HepG2 (cell line): ENCODE data around the gene NFATC4. TPM values are rescaled to one million over a fixed set of nuclear protein-coding genes. Genes with fewer than 3 reads are reported as not detected.

Source experiments
- FOXK1 ChIP-seq: sonication (generic); formaldehyde crosslinking; IDR thresholded peaks from 2 replicates; pipeline ENCODE4 v1.4.0; 2020; ENCODE audit warnings: low read depth, missing genetic modification reagents, borderline replicate concordance
- FOXO1 ChIP-seq: sonication (generic); formaldehyde crosslinking; IDR thresholded peaks from 2 replicates; pipeline ENCODE4 v1.4.0; 2020; ENCODE audit warnings: missing genetic modification reagents
- HNRNPL ChIP-seq: fragments of 200-400 bp; formaldehyde crosslinking; IDR thresholded peaks from 2 replicates; pipeline ENCODE4 v1.6.1; 2017; ENCODE audit warnings: mild to moderate bottlenecking, low read depth, low read length
- MED1 ChIP-seq: sonication (generic); formaldehyde crosslinking; IDR thresholded peaks from 2 replicates; pipeline ENCODE4 v1.4.0; 2020; ENCODE audit warnings: missing genetic modification reagents
- MIER2 ChIP-seq: IDR thresholded peaks from 2 replicates; pipeline ENCODE4 v1.6.1; 2016; ENCODE audit warnings: missing biosample characterization, missing genetic modification reagents
- PTBP1 ChIP-seq: fragments of 200-400 bp; formaldehyde crosslinking; IDR thresholded peaks from 2 replicates; pipeline ENCODE4 v1.6.1; 2018; ENCODE audit warnings: low read length, low read depth; ENCODE audit not compliant: poor library complexity, severe bottlenecking
- RCOR2 ChIP-seq: IDR thresholded peaks from 2 replicates; pipeline ENCODE4 v1.6.1; 2016; ENCODE audit warnings: missing biosample characterization, missing genetic modification reagents
- SAFB2 ChIP-seq: sonication (generic); formaldehyde crosslinking; IDR thresholded peaks from 2 replicates; pipeline ENCODE4 v1.5.1; 2020; ENCODE audit warnings: missing genetic modification reagents, low read depth, mild to moderate bottlenecking, borderline replicate concordance
- SRF ChIP-seq: IDR thresholded peaks from 2 replicates; pipeline ENCODE4 v1.6.1; 2011; ENCODE audit warnings: mild to moderate bottlenecking, low read depth, low read length, moderate library complexity
- YEATS2 ChIP-seq: sonication (generic); formaldehyde crosslinking; IDR thresholded peaks from 2 replicates; pipeline ENCODE4 v1.4.0; 2020; ENCODE audit warnings: missing genetic modification reagents, borderline replicate concordance
- ZBTB21 ChIP-seq: sonication (generic); formaldehyde crosslinking; IDR thresholded peaks from 2 replicates; pipeline ENCODE4 v1.4.0; 2020; ENCODE audit warnings: missing genetic modification reagents
- ZNF382 ChIP-seq: sonication (generic); formaldehyde crosslinking; IDR thresholded peaks from 2 replicates; pipeline ENCODE4 v1.5.0; 2020; ENCODE audit warnings: missing genetic modification reagents, mild to moderate bottlenecking, borderline replicate concordance
- polyA plus RNA-seq, 8 experiments: library from polyadenylated mRNA; depleted of rRNA in 3 of 8; stranded (reverse) in 7 of 8; unstranded in 1 of 8; fragments of >200 nt; fragmentation: Illumina TruSeq in 4 of 8; extraction: Trizol in 4 of 8; gene quantifications; 2 replicates each; pipeline versions ENCODE4 v1.2.1 to v1.2.3, GENCODE V29; 2011 to 2016; ENCODE audit warnings: low read depth in 4 of 8, missing spikeins in 1 of 8, mixed read lengths in 1 of 8; ENCODE audit not compliant: insufficient read depth in 1 of 8
- total RNA-seq, 5 experiments: library from RNA; depleted of rRNA; stranded (reverse); fragments of >200 nt; fragmentation: Illumina TruSeq; extraction: Trizol; gene quantifications; 2 replicates each; pipeline ENCODE4 v1.2.3, GENCODE V29; 2016; ENCODE audit warnings: low read depth in 1 of 5
- TF ChIP-seq, protein P1 (sequence below): sonication (generic); formaldehyde crosslinking; IDR thresholded peaks from 2 replicates; pipeline ENCODE4 v1.4.0; 2020; ENCODE audit warnings: missing genetic modification reagents, borderline replicate concordance
- TF ChIP-seq, protein P2 (sequence below): sonication (generic); formaldehyde crosslinking; IDR thresholded peaks from 2 replicates; pipeline ENCODE4 v1.4.0; 2020; ENCODE audit warnings: missing genetic modification reagents
- TF ChIP-seq, protein P3 (sequence below): sonication (generic); formaldehyde crosslinking; IDR thresholded peaks from 2 replicates; pipeline ENCODE4 v1.4.0; 2020; ENCODE audit warnings: missing genetic modification reagents
- TF ChIP-seq, protein P4 (sequence below): fragments of 450-650 bp; IDR thresholded peaks from 2 replicates; pipeline ENCODE4 v1.6.1; 2017; ENCODE audit warnings: mild to moderate bottlenecking

Gene NFATC4
- total and polyA plus RNA-seq, 2 of the 13 experiments (the other 11 are each of a cell fraction or from before 2014, with no cell fraction given): 0.04 to 0.15 TPM

DNA sequence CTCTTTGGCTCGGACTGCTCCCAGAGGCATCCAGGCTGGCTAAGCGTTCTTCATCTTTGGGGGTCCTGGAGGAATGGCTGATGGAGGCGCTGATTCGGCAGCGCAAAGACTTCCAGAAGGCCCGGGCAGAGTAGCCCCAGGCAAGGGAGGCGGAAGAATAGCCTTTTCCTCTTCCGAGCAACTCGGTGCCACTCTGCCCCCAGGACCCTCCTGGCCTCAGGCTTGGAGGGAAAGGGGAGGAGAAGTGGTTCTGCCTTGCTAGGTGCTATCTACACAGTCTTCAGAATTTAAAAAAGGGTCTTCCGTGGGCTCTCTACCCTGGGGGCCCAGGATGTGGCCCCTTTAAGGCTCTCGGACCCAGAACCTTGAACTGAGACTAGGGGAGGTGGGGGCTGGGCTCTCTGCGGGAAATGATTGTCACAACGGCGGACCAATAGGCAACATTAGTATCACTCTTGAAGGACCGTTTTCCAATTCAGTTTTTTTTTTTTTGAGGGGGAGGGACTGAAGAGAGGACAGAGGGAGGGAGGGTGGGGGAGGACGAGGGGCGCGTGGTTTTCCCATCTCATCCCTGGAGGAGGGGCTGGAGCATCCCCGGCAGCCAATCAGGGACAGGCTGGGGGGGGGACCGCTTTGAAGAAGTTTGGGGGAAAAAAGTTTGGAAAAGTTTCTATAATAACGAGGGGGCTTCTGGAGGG is at the start of gene NFATC4 (continued):
- TF ChIP-seq, protein P1, sequence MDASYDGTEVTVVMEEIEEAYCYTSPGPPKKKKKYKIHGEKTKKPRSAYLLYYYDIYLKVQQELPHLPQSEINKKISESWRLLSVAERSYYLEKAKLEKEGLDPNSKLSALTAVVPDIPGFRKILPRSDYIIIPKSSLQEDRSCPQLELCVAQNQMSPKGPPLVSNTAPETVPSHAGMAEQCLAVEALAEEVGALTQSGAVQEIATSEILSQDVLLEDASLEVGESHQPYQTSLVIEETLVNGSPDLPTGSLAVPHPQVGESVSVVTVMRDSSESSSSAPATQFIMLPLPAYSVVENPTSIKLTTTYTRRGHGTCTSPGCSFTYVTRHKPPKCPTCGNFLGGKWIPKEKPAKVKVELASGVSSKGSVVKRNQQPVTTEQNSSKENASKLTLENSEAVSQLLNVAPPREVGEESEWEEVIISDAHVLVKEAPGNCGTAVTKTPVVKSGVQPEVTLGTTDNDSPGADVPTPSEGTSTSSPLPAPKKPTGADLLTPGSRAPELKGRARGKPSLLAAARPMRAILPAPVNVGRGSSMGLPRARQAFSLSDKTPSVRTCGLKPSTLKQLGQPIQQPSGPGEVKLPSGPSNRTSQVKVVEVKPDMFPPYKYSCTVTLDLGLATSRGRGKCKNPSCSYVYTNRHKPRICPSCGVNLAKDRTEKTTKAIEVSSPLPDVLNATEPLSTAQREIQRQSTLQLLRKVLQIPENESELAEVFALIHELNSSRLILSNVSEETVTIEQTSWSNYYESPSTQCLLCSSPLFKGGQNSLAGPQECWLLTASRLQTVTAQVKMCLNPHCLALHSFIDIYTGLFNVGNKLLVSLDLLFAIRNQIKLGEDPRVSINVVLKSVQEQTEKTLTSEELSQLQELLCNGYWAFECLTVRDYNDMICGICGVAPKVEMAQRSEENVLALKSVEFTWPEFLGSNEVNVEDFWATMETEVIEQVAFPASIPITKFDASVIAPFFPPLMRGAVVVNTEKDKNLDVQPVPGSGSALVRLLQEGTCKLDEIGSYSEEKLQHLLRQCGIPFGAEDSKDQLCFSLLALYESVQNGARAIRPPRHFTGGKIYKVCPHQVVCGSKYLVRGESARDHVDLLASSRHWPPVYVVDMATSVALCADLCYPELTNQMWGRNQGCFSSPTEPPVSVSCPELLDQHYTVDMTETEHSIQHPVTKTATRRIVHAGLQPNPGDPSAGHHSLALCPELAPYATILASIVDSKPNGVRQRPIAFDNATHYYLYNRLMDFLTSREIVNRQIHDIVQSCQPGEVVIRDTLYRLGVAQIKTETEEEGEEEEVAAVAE (CRISPR knock-in tag): 0 out of 2 replicates have a peak, but pooled peaks have one; percentile 15
- 0 out of 2 replicates have a peak, but pooled peaks have one; percentile 25 for TF ChIP-seq HNRNPL
- TF ChIP-seq MED1 (CRISPR knock-in tag): 0 out of 2 replicates have a peak, but pooled peaks have one; percentile 22
- TF ChIP-seq SAFB2 (CRISPR knock-in tag): no peak
- TF ChIP-seq FOXK1 (CRISPR knock-in tag): no peak
- TF ChIP-seq, protein P2, sequence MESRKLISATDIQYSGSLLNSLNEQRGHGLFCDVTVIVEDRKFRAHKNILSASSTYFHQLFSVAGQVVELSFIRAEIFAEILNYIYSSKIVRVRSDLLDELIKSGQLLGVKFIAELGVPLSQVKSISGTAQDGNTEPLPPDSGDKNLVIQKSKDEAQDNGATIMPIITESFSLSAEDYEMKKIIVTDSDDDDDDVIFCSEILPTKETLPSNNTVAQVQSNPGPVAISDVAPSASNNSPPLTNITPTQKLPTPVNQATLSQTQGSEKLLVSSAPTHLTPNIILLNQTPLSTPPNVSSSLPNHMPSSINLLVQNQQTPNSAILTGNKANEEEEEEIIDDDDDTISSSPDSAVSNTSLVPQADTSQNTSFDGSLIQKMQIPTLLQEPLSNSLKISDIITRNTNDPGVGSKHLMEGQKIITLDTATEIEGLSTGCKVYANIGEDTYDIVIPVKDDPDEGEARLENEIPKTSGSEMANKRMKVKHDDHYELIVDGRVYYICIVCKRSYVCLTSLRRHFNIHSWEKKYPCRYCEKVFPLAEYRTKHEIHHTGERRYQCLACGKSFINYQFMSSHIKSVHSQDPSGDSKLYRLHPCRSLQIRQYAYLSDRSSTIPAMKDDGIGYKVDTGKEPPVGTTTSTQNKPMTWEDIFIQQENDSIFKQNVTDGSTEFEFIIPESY: no peak
- TF ChIP-seq, protein P3, sequence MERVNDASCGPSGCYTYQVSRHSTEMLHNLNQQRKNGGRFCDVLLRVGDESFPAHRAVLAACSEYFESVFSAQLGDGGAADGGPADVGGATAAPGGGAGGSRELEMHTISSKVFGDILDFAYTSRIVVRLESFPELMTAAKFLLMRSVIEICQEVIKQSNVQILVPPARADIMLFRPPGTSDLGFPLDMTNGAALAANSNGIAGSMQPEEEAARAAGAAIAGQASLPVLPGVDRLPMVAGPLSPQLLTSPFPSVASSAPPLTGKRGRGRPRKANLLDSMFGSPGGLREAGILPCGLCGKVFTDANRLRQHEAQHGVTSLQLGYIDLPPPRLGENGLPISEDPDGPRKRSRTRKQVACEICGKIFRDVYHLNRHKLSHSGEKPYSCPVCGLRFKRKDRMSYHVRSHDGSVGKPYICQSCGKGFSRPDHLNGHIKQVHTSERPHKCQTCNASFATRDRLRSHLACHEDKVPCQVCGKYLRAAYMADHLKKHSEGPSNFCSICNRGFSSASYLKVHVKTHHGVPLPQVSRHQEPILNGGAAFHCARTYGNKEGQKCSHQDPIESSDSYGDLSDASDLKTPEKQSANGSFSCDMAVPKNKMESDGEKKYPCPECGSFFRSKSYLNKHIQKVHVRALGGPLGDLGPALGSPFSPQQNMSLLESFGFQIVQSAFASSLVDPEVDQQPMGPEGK (CRISPR knock-in tag): 0 out of 2 replicates have a peak, but pooled peaks have one; percentile 4
- TF ChIP-seq FOXO1 (CRISPR knock-in tag): 0 out of 2 replicates have a peak, but pooled peaks have one; percentile 0
- TF ChIP-seq ZBTB21 (CRISPR knock-in tag): no peak
- peak; percentile 78 for TF ChIP-seq PTBP1
- TF ChIP-seq, protein P4, sequence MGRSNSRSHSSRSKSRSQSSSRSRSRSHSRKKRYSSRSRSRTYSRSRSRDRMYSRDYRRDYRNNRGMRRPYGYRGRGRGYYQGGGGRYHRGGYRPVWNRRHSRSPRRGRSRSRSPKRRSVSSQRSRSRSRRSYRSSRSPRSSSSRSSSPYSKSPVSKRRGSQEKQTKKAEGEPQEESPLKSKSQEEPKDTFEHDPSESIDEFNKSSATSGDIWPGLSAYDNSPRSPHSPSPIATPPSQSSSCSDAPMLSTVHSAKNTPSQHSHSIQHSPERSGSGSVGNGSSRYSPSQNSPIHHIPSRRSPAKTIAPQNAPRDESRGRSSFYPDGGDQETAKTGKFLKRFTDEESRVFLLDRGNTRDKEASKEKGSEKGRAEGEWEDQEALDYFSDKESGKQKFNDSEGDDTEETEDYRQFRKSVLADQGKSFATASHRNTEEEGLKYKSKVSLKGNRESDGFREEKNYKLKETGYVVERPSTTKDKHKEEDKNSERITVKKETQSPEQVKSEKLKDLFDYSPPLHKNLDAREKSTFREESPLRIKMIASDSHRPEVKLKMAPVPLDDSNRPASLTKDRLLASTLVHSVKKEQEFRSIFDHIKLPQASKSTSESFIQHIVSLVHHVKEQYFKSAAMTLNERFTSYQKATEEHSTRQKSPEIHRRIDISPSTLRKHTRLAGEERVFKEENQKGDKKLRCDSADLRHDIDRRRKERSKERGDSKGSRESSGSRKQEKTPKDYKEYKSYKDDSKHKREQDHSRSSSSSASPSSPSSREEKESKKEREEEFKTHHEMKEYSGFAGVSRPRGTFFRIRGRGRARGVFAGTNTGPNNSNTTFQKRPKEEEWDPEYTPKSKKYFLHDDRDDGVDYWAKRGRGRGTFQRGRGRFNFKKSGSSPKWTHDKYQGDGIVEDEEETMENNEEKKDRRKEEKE: no peak
- TF ChIP-seq YEATS2 (CRISPR knock-in tag): no peak
- TF ChIP-seq ZNF382 (CRISPR knock-in tag): no peak
- TF ChIP-seq SRF: no peak
- TF ChIP-seq RCOR2 (CRISPR knock-in tag): peak; percentile 67; the same call in 1 of the 2 replicates
- no peak for TF ChIP-seq MIER2 (CRISPR knock-in tag)
